Spleen (tissue), 11 donors: Measurements from ENCODE around the gene TAF4. TPM values are rescaled to one million over a fixed set of nuclear protein-coding genes. Genes with fewer than 3 reads are reported as not detected.

Source experiments
- DNase-seq: peaks from one replicate; pipeline ENCODE4 v3.0.0-alpha.2; 2020
- H3K27ac ChIP-seq, 8 donors: fragments of 200-600 bp; sonication (generic) in 7 of 8; 1 replicate in 4 of 8; 2 replicates in 4 of 8; pipeline versions ENCODE4 v1.5.0 to v1.8.0; 2016 to 2021; ENCODE audit warnings: inconsistent platforms in 4 of 8, mild to moderate bottlenecking in 4 of 8, moderate library complexity in 1 of 8
- H3K27me3 ChIP-seq, 7 donors: fragments of 200-600 bp; sonication (generic) in 6 of 7; replicated peaks in 1 of 7; 1 replicate in 4 of 7; 2 replicates in 3 of 7; pipeline versions ENCODE4 v1.5.0 to v1.8.0; 2016 to 2021; ENCODE audit warnings: inconsistent platforms in 3 of 7, mild to moderate bottlenecking in 1 of 7
- H3K36me3 ChIP-seq, 6 donors: fragments of 200-600 bp; sonication (generic) in 5 of 6; 1 replicate in 4 of 6; 2 replicates in 2 of 6; pipeline versions ENCODE4 v1.5.0 to v1.8.0; 2016 to 2021; ENCODE audit warnings: inconsistent platforms in 2 of 6
- H3K4me1 ChIP-seq, 6 donors: fragments of 200-600 bp; sonication (generic) in 5 of 6; 1 replicate in 3 of 6; 2 replicates in 3 of 6; pipeline versions ENCODE4 v1.5.0 to v1.8.0; 2016 to 2021; ENCODE audit warnings: inconsistent platforms in 3 of 6
- H3K4me3 ChIP-seq, 8 donors: fragments of 200-600 bp; sonication (generic) in 7 of 8; 1 replicate in 4 of 8; 2 replicates in 4 of 8; pipeline versions ENCODE4 v1.5.0 to v1.8.0; 2016 to 2021; ENCODE audit warnings: inconsistent platforms in 4 of 8, mild to moderate bottlenecking in 4 of 8, moderate library complexity in 2 of 8
- H3K9me3 ChIP-seq, 8 donors: fragments of 200-600 bp; sonication (generic) in 7 of 8; 1 replicate in 4 of 8; 2 replicates in 4 of 8; pipeline versions ENCODE4 v1.5.0 to v1.8.0; 2016 to 2021; ENCODE audit warnings: inconsistent platforms in 4 of 8
- POLR2A ChIP-seq, 3 donors: fragments of 450-650 bp; IDR thresholded peaks; one replicate each; pipeline ENCODE4 v1.5.1; 2017; ENCODE audit warnings: antibody characterized with exemption in 3 of 3, mild to moderate bottlenecking in 1 of 3
- POLR2AphosphoS5 ChIP-seq, 3 donors: sonication (generic); formaldehyde crosslinking; IDR thresholded peaks; one replicate each; pipeline ENCODE4 v1.5.1; 2017; ENCODE audit warnings: antibody characterized with exemption in 3 of 3
- WGBS, 5 donors: extraction: QIAGEN DNeasy Blood & Tissue Kit in 3 of 5; methylation state at CpG; one replicate each; pipeline versions ENCODE4 v1.1.5 to v1.1.7; 2013 to 2018; 5-methylcytosine and 5-hydroxymethylcytosine counted together
- intact Hi-C: fragments of 100-400 bp; cut with DNase I; formaldehyde crosslinking; loops from one replicate; pipeline ENCODE4 v1.15.0; 2023; ENCODE audit warnings: low total_unique reads
- polyA plus RNA-seq, 3 donors: library from polyadenylated mRNA; stranded (reverse); fragments of 200-250 nt; gene quantifications; one replicate each; pipeline ENCODE4 v1.2.1, GENCODE V29; 2013
- total RNA-seq, 7 donors: library from RNA; depleted of rRNA in 3 of 7; stranded (reverse); fragments of >200 nt in 3 of 7; fragmentation: NEBNext Ultra II Directional in 4 of 7; extraction: Animal tissue kit (Norgen Biotek cat#: 25700) in 4 of 7; gene quantifications; one replicate each; pipeline versions ENCODE4 v1.1.0 to v1.2.1, GENCODE V29; 2016 to 2021
- TF ChIP-seq, protein P1 (sequence below), 11 experiments: fragments of 200-600 bp in 7 of 11; fragments of 450-650 bp in 4 of 11; sonication (generic) in 4 of 11; IDR thresholded peaks in 8 of 11; conservative IDR thresholded peaks in 3 of 11; 1 replicate in 7 of 11; 2 replicates in 4 of 11; pipeline versions ENCODE4 v1.4.0 to v1.8.0; 2016 to 2021; ENCODE audit warnings: antibody characterized with exemption in 11 of 11, inconsistent platforms in 4 of 11, mild to moderate bottlenecking in 1 of 11
- donor health status: healthy with polysubstance abuse.
- donor health status: DM: no; HTN: no; CAD: no; lungs with moderate emphysema.
- donor health status: DM: no; HTN: no; CAD: no.
- donor health status: Bipolar disorder and iron deficiency.
- donor health status: healthy.
- donor health status: DM: no; HTN: no; CAD: no.
- donor health status: DM: yes; HTN: yes; CAD: no.

TAF4 gene
- total and polyA plus RNA-seq, 10 donors: 4.3 to 28.3 (median 16.5) TPM

DNA sequence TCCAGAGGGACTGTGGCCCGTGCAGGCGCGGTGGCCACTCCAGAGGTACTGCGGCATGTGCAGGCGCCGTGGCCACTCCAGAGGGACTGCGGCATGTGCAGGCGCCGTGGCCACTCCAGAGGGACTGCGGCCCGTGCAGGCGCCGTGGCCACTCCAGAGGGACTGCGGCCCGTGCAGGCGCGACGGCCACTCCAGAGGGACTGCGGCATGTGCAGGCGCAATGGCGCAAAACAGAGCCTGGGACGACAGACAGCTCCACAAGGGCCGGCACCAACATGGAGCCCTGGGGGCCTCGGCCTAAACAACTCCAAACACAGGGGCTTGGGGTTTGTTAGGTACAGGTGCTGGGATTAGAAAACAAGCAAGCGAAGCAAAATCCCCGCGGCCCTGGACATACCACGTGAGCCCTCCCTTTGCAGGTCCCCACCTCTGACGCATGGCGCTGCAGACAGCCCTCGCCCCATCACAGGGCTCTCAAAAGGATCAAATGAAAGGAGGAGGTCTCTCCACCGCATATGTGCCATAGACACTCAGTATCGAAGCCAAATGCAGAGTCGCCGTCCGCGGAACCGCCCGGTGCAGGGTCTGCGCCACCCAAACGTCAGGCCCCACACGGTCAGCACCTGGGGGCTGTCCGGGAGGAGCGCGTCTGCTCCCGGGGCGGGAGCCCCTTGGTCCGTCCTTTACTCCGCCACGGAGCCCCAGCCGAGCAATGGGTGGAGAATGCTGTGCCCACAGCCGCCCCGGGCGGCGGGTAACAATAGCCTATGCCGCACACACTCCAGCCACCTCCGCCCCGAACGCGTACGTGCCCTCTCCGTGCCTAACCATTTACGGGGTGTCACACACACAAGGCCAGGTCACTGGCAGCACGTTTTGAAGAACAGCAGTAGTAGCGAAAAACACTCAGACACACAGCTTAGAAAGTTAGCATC, 85.7 kb downstream of the TAF4 start:
- H3K9me3 ChIP-seq: no peaks in the 10 kb centered on the region
- H3K4me1 ChIP-seq: peaks cover 0 to 15% (median 10%) of the 10 kb centered on the region in 6 donors
- H3K36me3 ChIP-seq: peaks cover 0 to 76% (median 19%) of the 10 kb centered on the region in 6 donors
- no peaks in the 10 kb centered on the region for H3K27me3 ChIP-seq
- H3K4me3 ChIP-seq: no peak overlapping the region
- H3K27ac ChIP-seq: no peak overlapping the region
- intact Hi-C loops: no loop called here
- WGBS, 5 donors: 96 to 97% (median 97%) methylated on average over 40 to 65 of the region's 65 CpGs
- peak; percentile 59 for DNase-seq
- TF ChIP-seq POLR2A (IDR thresholded peaks at IDR 0.05) (no peak), POLR2AphosphoS5 (IDR thresholded peaks at IDR 0.05) (no peak)
- TF ChIP-seq, protein P1, sequence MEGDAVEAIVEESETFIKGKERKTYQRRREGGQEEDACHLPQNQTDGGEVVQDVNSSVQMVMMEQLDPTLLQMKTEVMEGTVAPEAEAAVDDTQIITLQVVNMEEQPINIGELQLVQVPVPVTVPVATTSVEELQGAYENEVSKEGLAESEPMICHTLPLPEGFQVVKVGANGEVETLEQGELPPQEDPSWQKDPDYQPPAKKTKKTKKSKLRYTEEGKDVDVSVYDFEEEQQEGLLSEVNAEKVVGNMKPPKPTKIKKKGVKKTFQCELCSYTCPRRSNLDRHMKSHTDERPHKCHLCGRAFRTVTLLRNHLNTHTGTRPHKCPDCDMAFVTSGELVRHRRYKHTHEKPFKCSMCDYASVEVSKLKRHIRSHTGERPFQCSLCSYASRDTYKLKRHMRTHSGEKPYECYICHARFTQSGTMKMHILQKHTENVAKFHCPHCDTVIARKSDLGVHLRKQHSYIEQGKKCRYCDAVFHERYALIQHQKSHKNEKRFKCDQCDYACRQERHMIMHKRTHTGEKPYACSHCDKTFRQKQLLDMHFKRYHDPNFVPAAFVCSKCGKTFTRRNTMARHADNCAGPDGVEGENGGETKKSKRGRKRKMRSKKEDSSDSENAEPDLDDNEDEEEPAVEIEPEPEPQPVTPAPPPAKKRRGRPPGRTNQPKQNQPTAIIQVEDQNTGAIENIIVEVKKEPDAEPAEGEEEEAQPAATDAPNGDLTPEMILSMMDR (IDR thresholded peaks at IDR 0.05 in 8 of 11, conservative IDR thresholded peaks at IDR 0.05 in 3 of 11): no peak

- no peak overlapping the region for H3K4me3 ChIP-seq
- no peak overlapping the region for H3K27ac ChIP-seq
- H3K9me3 ChIP-seq: no peaks in the 10 kb centered on the region
- 91 to 97% (median 97%) methylated on average over 8 to 12 of the region's 12 CpGs for WGBS, 5 donors
- peaks cover 0 to 79% (median 24%) of the 10 kb centered on the region in 6 donors for H3K36me3 ChIP-seq
- H3K27me3 ChIP-seq: no peaks in the 10 kb centered on the region
- DNase-seq: peak; percentile 31
- intact Hi-C loops: no loop called here
- peaks cover 0 to 15% (median 10%) of the 10 kb centered on the region in 6 donors for H3K4me1 ChIP-seq
- no peak for TF ChIP-seq POLR2A (IDR thresholded peaks at IDR 0.05)
- TF ChIP-seq, protein P1 (IDR thresholded peaks at IDR 0.05 in 8 of 11, conservative IDR thresholded peaks at IDR 0.05 in 3 of 11): no peak
- no peak for TF ChIP-seq POLR2AphosphoS5 (IDR thresholded peaks at IDR 0.05)
Measured at GRCh38 chr20:61979090-61979489, 86.6 kb downstream of the TAF4 start.

- Histone ChIP-seq H3K27ac (no peak overlapping the region), H3K4me1 (peaks cover 0 to 15% (median 10%) of the 10 kb centered on the region in 6 donors), H3K9me3 (no peaks in the 10 kb centered on the region), H3K36me3 (peaks cover 0 to 79% (median 30%) of the 10 kb centered on the region in 6 donors), H3K4me3 (no peak overlapping the region), H3K27me3 (no peaks in the 10 kb centered on the region)
- WGBS, 5 donors: 94 to 97% (median 95%) methylated on average over 20 of the region's 20 CpGs
- TF ChIP-seq, protein P1 (IDR thresholded peaks at IDR 0.05 in 8 of 11, conservative IDR thresholded peaks at IDR 0.05 in 3 of 11): no peak
- intact Hi-C loops: no loop called here
- DNase-seq: peak; percentile 41
Measured at GRCh38 chr20:61978491-61978890, 87.2 kb downstream of the TAF4 start.

DNA sequence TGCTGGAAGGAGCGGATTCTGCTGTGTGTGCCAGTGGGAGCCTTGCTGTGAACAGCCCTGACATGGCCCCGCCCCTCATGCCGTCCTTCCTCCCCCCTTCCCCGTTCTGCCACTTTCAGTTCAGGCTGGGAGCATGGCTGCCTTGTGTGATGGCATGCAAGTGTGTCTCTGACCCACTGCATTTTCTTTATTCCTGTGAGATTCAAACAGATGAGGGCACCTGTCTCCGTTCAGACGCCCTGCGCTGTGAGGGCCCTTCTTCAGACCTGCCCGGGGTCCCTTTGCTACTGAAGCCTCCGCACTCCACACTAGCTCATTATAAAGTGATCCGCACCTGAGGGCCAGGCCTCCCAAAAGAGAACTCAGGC, 88.3 kb downstream of the TAF4 start:
- H3K27me3 ChIP-seq: no peaks in the 10 kb centered on the region
- peaks cover 0 to 80% (median 35%) of the 10 kb centered on the region in 6 donors for H3K36me3 ChIP-seq
- no peak overlapping the region for H3K27ac ChIP-seq
- no peaks in the 10 kb centered on the region for H3K9me3 ChIP-seq
- peaks cover 0 to 15% (median 10%) of the 10 kb centered on the region in 6 donors for H3K4me1 ChIP-seq
- peak; percentile 45 for DNase-seq
- H3K4me3 ChIP-seq: no peak overlapping the region
- TF ChIP-seq, protein P1 (IDR thresholded peaks at IDR 0.05 in 8 of 11, conservative IDR thresholded peaks at IDR 0.05 in 3 of 11): no peak
- no peak for TF ChIP-seq POLR2A (IDR thresholded peaks at IDR 0.05)
- no peak for TF ChIP-seq POLR2AphosphoS5 (IDR thresholded peaks at IDR 0.05)
- WGBS, 5 donors: 95 to 99% (median 96%) methylated on average over 10 of the region's 10 CpGs
- intact Hi-C loops: no loop called here
